ENCODE measurements around the gene CUX1.

The CUX1 gene

GRCh38 chr7:101970801-101971200 lies 153.4 kb downstream of the CUX1 start:
- no peak overlapping the region for H3K4me3 ChIP-seq (ENCODE audit: low read length)
- no peak for DNase-seq (ENCODE audit: low read depth)
- TF ChIP-seq, protein P1, sequence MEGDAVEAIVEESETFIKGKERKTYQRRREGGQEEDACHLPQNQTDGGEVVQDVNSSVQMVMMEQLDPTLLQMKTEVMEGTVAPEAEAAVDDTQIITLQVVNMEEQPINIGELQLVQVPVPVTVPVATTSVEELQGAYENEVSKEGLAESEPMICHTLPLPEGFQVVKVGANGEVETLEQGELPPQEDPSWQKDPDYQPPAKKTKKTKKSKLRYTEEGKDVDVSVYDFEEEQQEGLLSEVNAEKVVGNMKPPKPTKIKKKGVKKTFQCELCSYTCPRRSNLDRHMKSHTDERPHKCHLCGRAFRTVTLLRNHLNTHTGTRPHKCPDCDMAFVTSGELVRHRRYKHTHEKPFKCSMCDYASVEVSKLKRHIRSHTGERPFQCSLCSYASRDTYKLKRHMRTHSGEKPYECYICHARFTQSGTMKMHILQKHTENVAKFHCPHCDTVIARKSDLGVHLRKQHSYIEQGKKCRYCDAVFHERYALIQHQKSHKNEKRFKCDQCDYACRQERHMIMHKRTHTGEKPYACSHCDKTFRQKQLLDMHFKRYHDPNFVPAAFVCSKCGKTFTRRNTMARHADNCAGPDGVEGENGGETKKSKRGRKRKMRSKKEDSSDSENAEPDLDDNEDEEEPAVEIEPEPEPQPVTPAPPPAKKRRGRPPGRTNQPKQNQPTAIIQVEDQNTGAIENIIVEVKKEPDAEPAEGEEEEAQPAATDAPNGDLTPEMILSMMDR (conservative IDR thresholded peaks at IDR 0.05; ENCODE audit: low read length): no peak

DNA sequence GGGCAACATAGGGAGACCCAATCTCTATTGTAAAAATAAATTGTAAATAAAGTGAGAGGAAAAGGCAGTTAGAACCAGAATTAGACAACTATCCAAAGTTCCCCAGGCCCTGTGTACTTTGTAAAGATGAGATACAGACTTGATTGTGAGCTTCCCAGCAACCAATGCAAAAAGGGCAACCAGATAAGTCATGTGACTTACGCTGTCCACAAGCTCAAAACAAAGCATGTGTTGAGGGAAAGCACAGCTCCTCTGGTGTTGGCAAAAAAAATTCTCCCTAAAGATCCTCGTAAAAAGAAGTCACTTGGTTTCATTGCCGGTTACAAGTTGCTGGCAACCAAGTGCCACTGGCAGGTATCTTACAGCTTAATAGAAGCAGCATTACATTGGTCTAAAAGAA lies 154.0 kb downstream of the CUX1 start:
- DNase-seq (ENCODE audit: low read depth): no peak
- TF ChIP-seq, protein P1 (conservative IDR thresholded peaks at IDR 0.05; ENCODE audit: low read length): no peak
- H3K4me3 ChIP-seq (ENCODE audit: low read length): no peak overlapping the region

- H3K4me3 ChIP-seq (ENCODE audit: low read length): no peak overlapping the region
- no peak for DNase-seq (ENCODE audit: low read depth)
- TF ChIP-seq, protein P1 (conservative IDR thresholded peaks at IDR 0.05; ENCODE audit: low read length): no peak
These were observed 155.2 kb downstream of the CUX1 start for GRCh38 chr7:101972627-101973026.

- no peak for DNase-seq (ENCODE audit: low read depth)
- no peak overlapping the region for H3K4me3 ChIP-seq (ENCODE audit: low read length)
- TF ChIP-seq, protein P1 (conservative IDR thresholded peaks at IDR 0.05; ENCODE audit: low read length): no peak
These were observed 155.7 kb downstream of the CUX1 start for GRCh38 chr7:101973130-101973529.

DNA sequence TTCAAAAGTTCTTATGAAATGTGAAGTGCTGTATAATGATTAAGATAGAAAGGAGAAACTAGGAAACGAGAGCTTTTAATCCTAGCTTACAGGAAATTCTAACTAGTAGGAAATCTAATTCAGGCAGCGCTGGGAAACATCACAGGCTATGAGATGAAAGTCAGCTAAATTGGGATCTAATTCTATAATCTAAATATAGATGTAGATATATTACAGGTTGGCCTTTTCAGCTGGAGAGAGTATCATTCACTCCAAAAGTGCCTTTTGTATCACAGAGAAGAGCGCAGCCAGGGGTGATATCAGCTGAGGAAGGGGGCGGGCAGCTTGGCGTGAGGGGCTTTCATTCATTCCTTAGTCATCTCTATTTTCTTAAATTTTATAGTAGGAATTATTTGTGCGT lies 157.0 kb downstream of the CUX1 start:
- DNase-seq (ENCODE audit: low read depth): no peak
- TF ChIP-seq, protein P1 (conservative IDR thresholded peaks at IDR 0.05; ENCODE audit: low read length): no peak
- no peak overlapping the region for H3K4me3 ChIP-seq (ENCODE audit: low read length)

DNA sequence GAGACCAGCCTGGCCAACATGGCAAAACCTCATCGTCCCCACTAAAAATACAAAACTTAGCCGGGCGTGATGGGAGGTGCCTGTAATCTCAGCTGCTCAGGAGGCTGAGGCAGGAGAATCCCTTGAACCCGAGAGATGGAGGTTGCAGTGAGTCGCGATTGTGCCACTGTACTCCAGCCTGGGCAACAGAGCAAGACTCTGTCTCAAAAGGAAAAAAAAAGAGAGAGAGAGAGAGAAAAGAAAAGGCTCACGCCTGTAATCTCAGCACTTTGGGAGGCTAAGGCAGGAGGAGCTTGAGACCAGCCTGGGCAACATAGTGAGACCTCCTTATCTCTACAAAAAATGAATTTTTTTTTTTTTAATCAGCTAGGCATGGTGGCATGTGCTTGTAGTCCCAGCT lies 157.6 kb downstream of the CUX1 start:
- H3K4me3 ChIP-seq (ENCODE audit: low read length): no peak overlapping the region
- TF ChIP-seq, protein P1 (conservative IDR thresholded peaks at IDR 0.05; ENCODE audit: low read length): no peak
- DNase-seq (ENCODE audit: low read depth): no peak

DNA sequence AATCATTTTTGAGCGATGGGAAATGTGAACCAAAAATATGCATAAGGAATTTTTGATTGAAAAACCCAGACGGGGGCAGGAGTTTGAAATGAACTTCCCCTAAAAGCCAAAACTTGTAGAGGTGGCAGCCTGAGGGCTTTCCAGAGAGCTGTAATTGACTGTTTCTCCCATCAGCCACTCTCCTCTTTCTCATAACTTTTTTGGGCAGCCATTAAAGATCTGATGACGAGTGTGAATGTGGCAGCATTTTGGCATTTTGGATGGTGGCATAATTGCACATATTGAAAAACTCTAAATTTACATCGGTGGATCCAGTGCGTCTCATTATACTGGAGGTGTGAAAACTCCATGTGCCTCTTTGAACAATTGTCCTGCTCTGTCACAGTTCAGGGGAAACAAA lies 159.0 kb downstream of the CUX1 start:
- DNase-seq (ENCODE audit: low read depth): no peak
- TF ChIP-seq, protein P1 (conservative IDR thresholded peaks at IDR 0.05; ENCODE audit: low read length): no peak
- H3K4me3 ChIP-seq (ENCODE audit: low read length): no peak overlapping the region

Measured in AG10803 (cell line).